ENCODE results near the gene TEAD2. TPM values are rescaled to one million over a fixed set of nuclear protein-coding genes. Genes with fewer than 3 reads are reported as not detected.
A peak's percentile ranks its signal among the peaks of the same experiment; 100 is the strongest.

Gene TEAD2
- total and polyA plus RNA-seq, 9 of the 15 experiments (the other 6 are each of a cell fraction or from before 2014, with no cell fraction given) = 1.6 to 27.0 (median 13.9) TPM

DNA sequence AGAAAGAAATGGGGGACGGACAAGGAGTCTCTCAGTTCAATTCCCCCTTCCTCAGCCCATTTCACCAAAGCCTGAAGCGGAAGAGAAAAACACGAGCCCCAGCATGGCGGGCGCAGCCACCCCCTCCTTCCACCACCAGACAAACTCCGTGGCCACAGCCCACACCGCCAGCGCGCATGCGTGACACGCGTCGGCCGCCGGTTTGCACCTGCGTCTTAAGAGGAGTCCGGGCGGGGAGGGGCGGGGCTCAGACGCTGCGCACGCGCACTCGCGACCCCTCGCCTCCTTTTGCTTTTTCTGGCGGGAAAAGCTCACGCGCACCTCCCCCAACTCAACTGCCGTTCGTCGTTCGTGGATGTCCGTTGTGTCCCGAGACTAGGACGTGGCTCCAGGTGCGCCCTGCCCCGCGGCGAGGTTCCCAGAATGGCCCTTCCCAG, 25.7 kb upstream of the TEAD2 start, which contains the start of gene KASH5 (continued):
- TF ChIP-seq, protein P1, sequence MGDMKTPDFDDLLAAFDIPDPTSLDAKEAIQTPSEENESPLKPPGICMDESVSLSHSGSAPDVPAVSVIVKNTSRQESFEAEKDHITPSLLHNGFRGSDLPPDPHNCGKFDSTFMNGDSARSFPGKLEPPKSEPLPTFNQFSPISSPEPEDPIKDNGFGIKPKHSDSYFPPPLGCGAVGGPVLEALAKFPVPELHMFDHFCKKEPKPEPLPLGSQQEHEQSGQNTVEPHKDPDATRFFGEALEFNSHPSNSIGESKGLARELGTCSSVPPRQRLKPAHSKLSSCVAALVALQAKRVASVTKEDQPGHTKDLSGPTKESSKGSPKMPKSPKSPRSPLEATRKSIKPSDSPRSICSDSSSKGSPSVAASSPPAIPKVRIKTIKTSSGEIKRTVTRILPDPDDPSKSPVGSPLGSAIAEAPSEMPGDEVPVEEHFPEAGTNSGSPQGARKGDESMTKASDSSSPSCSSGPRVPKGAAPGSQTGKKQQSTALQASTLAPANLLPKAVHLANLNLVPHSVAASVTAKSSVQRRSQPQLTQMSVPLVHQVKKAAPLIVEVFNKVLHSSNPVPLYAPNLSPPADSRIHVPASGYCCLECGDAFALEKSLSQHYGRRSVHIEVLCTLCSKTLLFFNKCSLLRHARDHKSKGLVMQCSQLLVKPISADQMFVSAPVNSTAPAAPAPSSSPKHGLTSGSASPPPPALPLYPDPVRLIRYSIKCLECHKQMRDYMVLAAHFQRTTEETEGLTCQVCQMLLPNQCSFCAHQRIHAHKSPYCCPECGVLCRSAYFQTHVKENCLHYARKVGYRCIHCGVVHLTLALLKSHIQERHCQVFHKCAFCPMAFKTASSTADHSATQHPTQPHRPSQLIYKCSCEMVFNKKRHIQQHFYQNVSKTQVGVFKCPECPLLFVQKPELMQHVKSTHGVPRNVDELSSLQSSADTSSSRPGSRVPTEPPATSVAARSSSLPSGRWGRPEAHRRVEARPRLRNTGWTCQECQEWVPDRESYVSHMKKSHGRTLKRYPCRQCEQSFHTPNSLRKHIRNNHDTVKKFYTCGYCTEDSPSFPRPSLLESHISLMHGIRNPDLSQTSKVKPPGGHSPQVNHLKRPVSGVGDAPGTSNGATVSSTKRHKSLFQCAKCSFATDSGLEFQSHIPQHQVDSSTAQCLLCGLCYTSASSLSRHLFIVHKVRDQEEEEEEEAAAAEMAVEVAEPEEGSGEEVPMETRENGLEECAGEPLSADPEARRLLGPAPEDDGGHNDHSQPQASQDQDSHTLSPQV (IDR thresholded peaks at IDR 0.05) = 0 out of 2 replicates have a peak, but pooled peaks have one; percentile 65
- TF ChIP-seq ZNF445 (CRISPR knock-in tag; IDR thresholded peaks at IDR 0.05; ENCODE audit: low read depth) = no peak
- no peak for TF ChIP-seq HNRNPK (IDR thresholded peaks at IDR 0.05; ENCODE audit: low read depth, low read length, poor library complexity, severe bottlenecking)
- TF ChIP-seq ZBTB17 (CRISPR knock-in tag; IDR thresholded peaks at IDR 0.05) = no peak
- TF ChIP-seq RB1 (IDR thresholded peaks at IDR 0.05; ENCODE audit: low read depth) = peak; percentile 64
- TF ChIP-seq, protein P2, sequence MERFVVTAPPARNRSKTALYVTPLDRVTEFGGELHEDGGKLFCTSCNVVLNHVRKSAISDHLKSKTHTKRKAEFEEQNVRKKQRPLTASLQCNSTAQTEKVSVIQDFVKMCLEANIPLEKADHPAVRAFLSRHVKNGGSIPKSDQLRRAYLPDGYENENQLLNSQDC (CRISPR knock-in tag; IDR thresholded peaks at IDR 0.05) = no peak
- no peak for TF ChIP-seq IRF2 (CRISPR knock-in tag; IDR thresholded peaks at IDR 0.05)
- peak; percentile 91 for TF ChIP-seq E2F3 (CRISPR knock-in tag; IDR thresholded peaks at IDR 0.05)
- TF ChIP-seq RNF2 (IDR thresholded peaks at IDR 0.05) = peak; percentile 75; the same call in 1 of the 2 replicates
- no peak for TF ChIP-seq SAFB2 (IDR thresholded peaks at IDR 0.05; ENCODE audit: borderline replicate concordance, low read depth, low read length, severe bottlenecking)
- no peak for TF ChIP-seq CHD2 (IDR thresholded peaks at IDR 0.05; ENCODE audit: low read depth, low read length)
- no peak for TF ChIP-seq ZFX (CRISPR knock-in tag; IDR thresholded peaks at IDR 0.05)
- TF ChIP-seq, protein P3, sequence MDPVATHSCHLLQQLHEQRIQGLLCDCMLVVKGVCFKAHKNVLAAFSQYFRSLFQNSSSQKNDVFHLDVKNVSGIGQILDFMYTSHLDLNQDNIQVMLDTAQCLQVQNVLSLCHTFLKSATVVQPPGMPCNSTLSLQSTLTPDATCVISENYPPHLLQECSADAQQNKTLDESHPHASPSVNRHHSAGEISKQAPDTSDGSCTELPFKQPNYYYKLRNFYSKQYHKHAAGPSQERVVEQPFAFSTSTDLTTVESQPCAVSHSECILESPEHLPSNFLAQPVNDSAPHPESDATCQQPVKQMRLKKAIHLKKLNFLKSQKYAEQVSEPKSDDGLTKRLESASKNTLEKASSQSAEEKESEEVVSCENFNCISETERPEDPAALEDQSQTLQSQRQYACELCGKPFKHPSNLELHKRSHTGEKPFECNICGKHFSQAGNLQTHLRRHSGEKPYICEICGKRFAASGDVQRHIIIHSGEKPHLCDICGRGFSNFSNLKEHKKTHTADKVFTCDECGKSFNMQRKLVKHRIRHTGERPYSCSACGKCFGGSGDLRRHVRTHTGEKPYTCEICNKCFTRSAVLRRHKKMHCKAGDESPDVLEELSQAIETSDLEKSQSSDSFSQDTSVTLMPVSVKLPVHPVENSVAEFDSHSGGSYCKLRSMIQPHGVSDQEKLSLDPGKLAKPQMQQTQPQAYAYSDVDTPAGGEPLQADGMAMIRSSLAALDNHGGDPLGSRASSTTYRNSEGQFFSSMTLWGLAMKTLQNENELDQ (CRISPR knock-in tag; IDR thresholded peaks at IDR 0.05; ENCODE audit: borderline replicate concordance) = no peak
- no peak for TF ChIP-seq NFE2L1 (tag; IDR thresholded peaks at IDR 0.05; ENCODE audit: borderline replicate concordance, low read depth)
- no peak for TF ChIP-seq JUN (IDR thresholded peaks at IDR 0.05; ENCODE audit: borderline replicate concordance, low read depth, low read length)
- TF ChIP-seq JUN (CRISPR knock-in tag; IDR thresholded peaks at IDR 0.05; ENCODE audit: borderline replicate concordance) = no peak
- TF ChIP-seq CC2D1A (IDR thresholded peaks at IDR 0.05) = no peak
- TF ChIP-seq, protein P4, sequence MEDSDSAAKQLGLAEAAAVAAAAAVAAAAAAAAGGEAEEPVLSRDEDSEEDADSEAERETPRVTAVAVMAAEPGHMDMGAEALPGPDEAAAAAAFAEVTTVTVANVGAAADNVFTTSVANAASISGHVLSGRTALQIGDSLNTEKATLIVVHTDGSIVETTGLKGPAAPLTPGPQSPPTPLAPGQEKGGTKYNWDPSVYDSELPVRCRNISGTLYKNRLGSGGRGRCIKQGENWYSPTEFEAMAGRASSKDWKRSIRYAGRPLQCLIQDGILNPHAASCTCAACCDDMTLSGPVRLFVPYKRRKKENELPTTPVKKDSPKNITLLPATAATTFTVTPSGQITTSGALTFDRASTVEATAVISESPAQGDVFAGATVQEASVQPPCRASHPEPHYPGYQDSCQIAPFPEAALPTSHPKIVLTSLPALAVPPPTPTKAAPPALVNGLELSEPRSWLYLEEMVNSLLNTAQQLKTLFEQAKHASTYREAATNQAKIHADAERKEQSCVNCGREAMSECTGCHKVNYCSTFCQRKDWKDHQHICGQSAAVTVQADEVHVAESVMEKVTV (CRISPR knock-in tag; IDR thresholded peaks at IDR 0.05) = no peak
- TF ChIP-seq PHB2 (IDR thresholded peaks at IDR 0.05; ENCODE audit: low read depth) = no peak
- TF ChIP-seq, protein P5, sequence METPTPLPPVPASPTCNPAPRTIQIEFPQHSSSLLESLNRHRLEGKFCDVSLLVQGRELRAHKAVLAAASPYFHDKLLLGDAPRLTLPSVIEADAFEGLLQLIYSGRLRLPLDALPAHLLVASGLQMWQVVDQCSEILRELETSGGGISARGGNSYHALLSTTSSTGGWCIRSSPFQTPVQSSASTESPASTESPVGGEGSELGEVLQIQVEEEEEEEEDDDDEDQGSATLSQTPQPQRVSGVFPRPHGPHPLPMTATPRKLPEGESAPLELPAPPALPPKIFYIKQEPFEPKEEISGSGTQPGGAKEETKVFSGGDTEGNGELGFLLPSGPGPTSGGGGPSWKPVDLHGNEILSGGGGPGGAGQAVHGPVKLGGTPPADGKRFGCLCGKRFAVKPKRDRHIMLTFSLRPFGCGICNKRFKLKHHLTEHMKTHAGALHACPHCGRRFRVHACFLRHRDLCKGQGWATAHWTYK (CRISPR knock-in tag; IDR thresholded peaks at IDR 0.05) = no peak

Measured in K562 (cell line).